Measurements from ENCODE around the gene DNAJB12. TPM values are rescaled to one million over a fixed set of nuclear protein-coding genes. Genes with fewer than 3 reads are reported as not detected.
"Not testable (repeated sequence)": the region's sequence is repeated elsewhere in the genome, so short reads cannot be mapped to it uniquely, and the experiment has no call there.

Gene DNAJB12
- total RNA-seq, 1 donor, result 52.5 TPM

DNA sequence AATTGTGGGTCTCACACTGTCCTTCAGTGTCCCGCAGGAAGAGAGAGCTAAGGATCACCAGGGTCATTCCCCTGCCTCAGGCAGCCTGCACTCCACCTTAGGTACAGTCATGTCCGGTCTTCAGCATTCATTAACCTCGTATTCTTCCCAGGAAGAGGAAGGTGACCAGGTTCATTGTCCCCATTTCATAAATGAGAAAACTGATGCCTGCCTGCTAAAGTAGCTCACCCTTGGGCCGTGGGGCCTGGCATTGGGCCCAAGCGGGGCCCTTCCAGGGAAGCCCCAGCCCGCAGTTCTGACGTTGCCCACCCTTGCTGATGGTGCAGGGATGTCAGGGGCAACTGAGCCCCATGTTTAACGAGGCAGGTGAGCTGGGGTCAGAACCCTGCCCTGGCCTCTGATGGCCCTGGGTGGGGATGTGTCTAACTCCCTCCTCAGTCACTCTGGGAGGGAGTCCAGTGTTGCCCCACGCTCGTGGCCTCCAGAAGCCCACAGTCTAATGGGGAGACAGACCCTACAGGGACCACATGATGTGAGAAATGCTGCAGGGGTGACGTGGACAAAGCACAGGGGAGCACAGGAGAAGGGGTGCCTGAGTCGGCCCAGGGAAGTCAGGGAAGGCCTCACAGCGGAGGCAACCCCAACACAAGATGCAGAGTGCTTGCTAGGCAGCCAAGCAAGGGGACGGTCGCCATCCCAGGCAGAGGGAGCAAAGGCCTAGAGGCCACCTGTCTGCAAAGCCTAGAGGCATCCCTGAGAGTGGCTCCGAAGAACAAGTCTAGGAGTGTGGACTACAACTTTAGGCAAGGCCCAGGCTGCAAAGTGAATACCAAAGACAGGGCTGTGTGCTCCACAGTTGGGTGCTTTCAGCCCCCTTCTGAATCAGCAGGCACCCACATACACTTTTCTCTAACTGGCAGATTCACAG, 55.9 kb downstream of the DNAJB12 start:
- Histone ChIP-seq H3K9me3 (ENCODE audit: low read depth, low read length) (no peaks in the 10 kb centered on the region), H3K4me2 (ENCODE audit: insufficient read depth, low read length) (peak overlapping the region; percentile 68), H3K27me3 (ENCODE audit: insufficient read depth, low read length) (no peaks in the 10 kb centered on the region), H3K79me2 (ENCODE audit: insufficient read depth, low read length) (no peaks in the 10 kb centered on the region), H3K4me3 (ENCODE audit: insufficient read depth, low read length) (no peak overlapping the region), H4K20me1 (ENCODE audit: insufficient read depth, low read length) (no peaks in the 10 kb centered on the region), H2AFZ (ENCODE audit: low read length) (peak overlapping the region; percentile 83), H3K4me1 (ENCODE audit: insufficient read depth, low read length) (peaks cover 11% of the 10 kb centered on the region), H3K36me3 (ENCODE audit: insufficient read depth, low read length) (no peaks in the 10 kb centered on the region), H3K27ac (ENCODE audit: low read depth, low read length) (peak overlapping the region; percentile 85)
- peak; percentile 32 for DNase-seq (ENCODE audit: insufficient read length, low spot score, missing footprints)
- TF ChIP-seq, protein P1, sequence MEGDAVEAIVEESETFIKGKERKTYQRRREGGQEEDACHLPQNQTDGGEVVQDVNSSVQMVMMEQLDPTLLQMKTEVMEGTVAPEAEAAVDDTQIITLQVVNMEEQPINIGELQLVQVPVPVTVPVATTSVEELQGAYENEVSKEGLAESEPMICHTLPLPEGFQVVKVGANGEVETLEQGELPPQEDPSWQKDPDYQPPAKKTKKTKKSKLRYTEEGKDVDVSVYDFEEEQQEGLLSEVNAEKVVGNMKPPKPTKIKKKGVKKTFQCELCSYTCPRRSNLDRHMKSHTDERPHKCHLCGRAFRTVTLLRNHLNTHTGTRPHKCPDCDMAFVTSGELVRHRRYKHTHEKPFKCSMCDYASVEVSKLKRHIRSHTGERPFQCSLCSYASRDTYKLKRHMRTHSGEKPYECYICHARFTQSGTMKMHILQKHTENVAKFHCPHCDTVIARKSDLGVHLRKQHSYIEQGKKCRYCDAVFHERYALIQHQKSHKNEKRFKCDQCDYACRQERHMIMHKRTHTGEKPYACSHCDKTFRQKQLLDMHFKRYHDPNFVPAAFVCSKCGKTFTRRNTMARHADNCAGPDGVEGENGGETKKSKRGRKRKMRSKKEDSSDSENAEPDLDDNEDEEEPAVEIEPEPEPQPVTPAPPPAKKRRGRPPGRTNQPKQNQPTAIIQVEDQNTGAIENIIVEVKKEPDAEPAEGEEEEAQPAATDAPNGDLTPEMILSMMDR (IDR thresholded peaks at IDR 0.05; ENCODE audit: extremely low read depth, low read depth, low read length), result no peak

DNA sequence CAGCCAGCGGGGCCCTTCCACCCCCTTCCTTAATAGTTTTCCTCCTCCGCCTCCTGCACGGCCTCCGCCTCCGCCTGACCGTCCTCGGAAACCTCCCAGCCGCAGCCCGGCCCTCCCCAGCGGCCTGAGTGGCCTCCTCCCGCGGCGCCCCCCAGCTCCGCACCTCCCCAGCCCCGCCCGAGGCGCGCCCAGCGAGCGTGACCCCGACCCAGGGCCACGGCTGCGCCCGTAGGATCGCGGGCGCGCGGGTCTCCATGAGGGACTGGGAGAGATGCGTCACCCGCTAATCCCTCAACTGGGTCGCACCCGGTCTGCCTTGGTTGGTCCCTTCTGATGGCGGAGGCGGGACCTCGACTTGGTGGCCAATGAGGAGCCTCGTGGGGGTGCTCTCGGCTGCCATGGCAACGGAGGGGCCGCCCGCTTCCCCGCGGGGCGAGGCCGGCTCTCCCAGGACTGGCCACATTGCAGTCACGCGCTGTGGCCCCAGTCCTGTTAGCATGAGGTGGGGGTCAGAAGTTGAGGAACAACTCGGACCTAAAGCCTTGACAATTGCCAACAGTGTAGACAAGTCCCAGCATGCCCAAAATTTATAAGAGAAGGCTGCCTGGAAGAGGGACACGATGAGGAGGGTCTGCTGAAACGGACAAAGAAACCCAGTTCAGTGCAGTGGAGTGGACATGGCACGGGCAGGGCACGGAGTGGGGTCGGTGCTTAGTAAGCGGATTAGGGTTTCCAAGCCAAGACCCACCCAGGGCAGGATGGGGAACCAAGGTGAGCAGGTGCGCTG, 56.7 kb downstream of the DNAJB12 start:
- peak overlapping the region; percentile 68 for H3K4me2 ChIP-seq (ENCODE audit: insufficient read depth, low read length)
- H2AFZ ChIP-seq (ENCODE audit: low read length), result peak overlapping the region; percentile 83
- peak overlapping the region; percentile 85 for H3K27ac ChIP-seq (ENCODE audit: low read depth, low read length)
- no peaks in the 10 kb centered on the region for H3K79me2 ChIP-seq (ENCODE audit: insufficient read depth, low read length)
- TF ChIP-seq, protein P1 (IDR thresholded peaks at IDR 0.05; ENCODE audit: extremely low read depth, low read depth, low read length), result no peak
- peak; percentile 100 for DNase-seq (ENCODE audit: insufficient read length, low spot score, missing footprints)
- H3K27me3 ChIP-seq (ENCODE audit: insufficient read depth, low read length), result no peaks in the 10 kb centered on the region
- H3K4me3 ChIP-seq (ENCODE audit: insufficient read depth, low read length), result peak overlapping the region; percentile 64
- no peaks in the 10 kb centered on the region for H3K9me3 ChIP-seq (ENCODE audit: low read depth, low read length)
- no peaks in the 10 kb centered on the region for H3K36me3 ChIP-seq (ENCODE audit: insufficient read depth, low read length)
- no peaks in the 10 kb centered on the region for H4K20me1 ChIP-seq (ENCODE audit: insufficient read depth, low read length)
- peaks cover 11% of the 10 kb centered on the region for H3K4me1 ChIP-seq (ENCODE audit: insufficient read depth, low read length)

DNA sequence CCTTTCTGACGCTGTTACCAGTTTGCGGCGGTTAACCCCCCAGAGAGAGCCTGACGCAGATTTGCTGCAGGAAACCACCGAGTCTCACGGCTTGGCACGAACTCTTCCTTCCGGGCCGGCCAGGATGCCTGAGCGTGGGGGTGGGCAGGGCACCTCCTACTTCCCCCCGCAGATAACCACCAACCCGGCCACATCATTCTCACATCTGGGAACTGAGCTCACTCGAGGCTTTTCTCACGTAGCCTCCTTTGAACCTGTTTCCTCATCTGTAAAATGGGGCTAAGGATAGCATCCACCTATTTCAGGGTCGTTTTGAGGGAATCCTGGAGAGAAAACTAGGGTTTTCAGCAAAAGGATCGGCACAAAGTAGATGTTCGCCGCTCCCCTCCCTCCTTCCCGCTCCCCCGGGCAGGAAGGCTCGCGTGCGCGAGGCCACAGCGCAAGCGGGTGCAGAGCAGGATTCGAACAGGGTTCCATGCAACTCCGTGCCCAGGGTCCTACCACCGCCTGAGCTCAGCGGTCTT, 57.4 kb downstream of the DNAJB12 start:
- H3K27me3 ChIP-seq (ENCODE audit: insufficient read depth, low read length), result no peaks in the 10 kb centered on the region
- DNase-seq (ENCODE audit: insufficient read length, low spot score, missing footprints), result peak; percentile 96
- H2AFZ ChIP-seq (ENCODE audit: low read length), result no peak overlapping the region
- no peaks in the 10 kb centered on the region for H3K79me2 ChIP-seq (ENCODE audit: insufficient read depth, low read length)
- TF ChIP-seq, protein P1 (IDR thresholded peaks at IDR 0.05; ENCODE audit: extremely low read depth, low read depth, low read length), result no peak
- no peaks in the 10 kb centered on the region for H3K9me3 ChIP-seq (ENCODE audit: low read depth, low read length)
- no peaks in the 10 kb centered on the region for H4K20me1 ChIP-seq (ENCODE audit: insufficient read depth, low read length)
- no peaks in the 10 kb centered on the region for H3K36me3 ChIP-seq (ENCODE audit: insufficient read depth, low read length)
- peak overlapping the region; percentile 68 for H3K4me2 ChIP-seq (ENCODE audit: insufficient read depth, low read length)
- H3K4me1 ChIP-seq (ENCODE audit: insufficient read depth, low read length), result peaks cover 11% of the 10 kb centered on the region
- H3K27ac ChIP-seq (ENCODE audit: low read depth, low read length), result peak overlapping the region; percentile 85
- H3K4me3 ChIP-seq (ENCODE audit: insufficient read depth, low read length), result peak overlapping the region; percentile 64

DNA sequence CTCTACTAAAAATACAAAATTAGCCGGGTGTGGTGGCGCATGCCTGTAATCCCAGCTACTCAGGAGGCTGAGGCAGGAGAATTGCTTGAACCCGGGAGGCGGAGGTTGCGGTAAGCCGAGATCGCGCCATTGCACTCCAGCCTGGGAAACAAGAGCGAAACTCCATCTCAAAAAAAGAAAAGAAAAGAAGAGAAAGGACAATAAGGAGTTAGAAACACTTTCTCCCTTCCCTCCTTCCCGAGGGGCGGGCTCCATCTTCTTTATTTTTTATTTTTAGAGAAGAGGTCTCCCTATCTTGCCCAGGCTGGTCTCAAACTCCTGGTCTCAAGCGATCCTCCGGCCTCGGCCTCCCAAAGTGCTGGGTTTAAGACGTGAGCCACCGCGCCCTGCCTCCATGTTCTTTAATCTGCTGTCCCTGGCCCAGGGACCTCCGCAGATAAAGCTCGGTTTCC, 57.9 kb downstream of the DNAJB12 start:
- not testable (repeated sequence) for H3K9me3 ChIP-seq (ENCODE audit: low read depth, low read length); H3K36me3 ChIP-seq (ENCODE audit: insufficient read depth, low read length); DNase-seq (ENCODE audit: insufficient read length, low spot score, missing footprints); H4K20me1 ChIP-seq (ENCODE audit: insufficient read depth, low read length); H3K27me3 ChIP-seq (ENCODE audit: insufficient read depth, low read length); H3K79me2 ChIP-seq (ENCODE audit: insufficient read depth, low read length); H2AFZ ChIP-seq (ENCODE audit: low read length)
- peaks cover 11% of the 10 kb centered on the region for H3K4me1 ChIP-seq (ENCODE audit: insufficient read depth, low read length)
- peak overlapping the region; percentile 64 for H3K4me3 ChIP-seq (ENCODE audit: insufficient read depth, low read length)
- H3K4me2 ChIP-seq (ENCODE audit: insufficient read depth, low read length), result peak overlapping the region; percentile 53
- H3K27ac ChIP-seq (ENCODE audit: low read depth, low read length), result peak overlapping the region; percentile 85

Measured in osteoblast (primary cell).